ENCODE data around the gene RUFY4. TPM values are rescaled to one million over a fixed set of nuclear protein-coding genes. Genes with fewer than 3 reads are reported as not detected.

RUFY4 gene
- total and polyA plus RNA-seq, 2 experiments from 2014 or later = 0.27 TPM; not detected in 1

DNA sequence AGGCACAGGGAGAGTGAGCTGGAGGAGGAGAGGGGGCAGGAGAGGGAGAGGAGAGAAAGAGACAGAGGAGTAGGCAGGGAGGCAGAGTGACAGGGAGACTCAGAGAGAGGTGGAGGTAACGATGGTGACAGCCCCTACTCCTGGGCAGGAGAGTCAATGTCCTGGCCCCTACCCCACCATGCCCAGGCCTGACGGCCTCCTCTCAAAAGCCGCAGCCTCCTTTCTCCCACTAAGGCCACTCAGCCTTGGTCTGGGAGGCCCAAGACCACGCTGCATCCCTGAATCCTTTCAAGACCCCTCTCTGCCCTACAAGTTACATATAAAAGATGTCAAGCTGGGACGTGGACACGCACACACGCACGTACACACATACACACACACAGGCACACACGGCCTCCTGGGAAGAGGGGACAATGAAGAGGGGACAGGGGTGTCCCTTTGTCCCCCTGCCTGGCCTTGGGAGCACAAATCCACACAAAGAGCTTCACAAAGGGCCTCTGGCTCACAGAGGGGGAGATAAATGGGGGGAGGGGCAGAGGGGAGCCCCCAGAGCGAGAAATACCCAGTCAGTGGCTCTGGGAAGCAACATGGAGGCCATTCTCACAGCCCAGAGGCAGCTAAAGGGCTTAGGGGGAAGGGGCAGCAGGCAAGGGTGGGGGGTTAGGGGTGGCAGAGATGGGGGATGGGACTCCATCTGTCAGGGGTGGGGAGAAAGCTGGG lies 46.8 kb upstream of the RUFY4 start (continued):
- TF ChIP-seq, protein P1, sequence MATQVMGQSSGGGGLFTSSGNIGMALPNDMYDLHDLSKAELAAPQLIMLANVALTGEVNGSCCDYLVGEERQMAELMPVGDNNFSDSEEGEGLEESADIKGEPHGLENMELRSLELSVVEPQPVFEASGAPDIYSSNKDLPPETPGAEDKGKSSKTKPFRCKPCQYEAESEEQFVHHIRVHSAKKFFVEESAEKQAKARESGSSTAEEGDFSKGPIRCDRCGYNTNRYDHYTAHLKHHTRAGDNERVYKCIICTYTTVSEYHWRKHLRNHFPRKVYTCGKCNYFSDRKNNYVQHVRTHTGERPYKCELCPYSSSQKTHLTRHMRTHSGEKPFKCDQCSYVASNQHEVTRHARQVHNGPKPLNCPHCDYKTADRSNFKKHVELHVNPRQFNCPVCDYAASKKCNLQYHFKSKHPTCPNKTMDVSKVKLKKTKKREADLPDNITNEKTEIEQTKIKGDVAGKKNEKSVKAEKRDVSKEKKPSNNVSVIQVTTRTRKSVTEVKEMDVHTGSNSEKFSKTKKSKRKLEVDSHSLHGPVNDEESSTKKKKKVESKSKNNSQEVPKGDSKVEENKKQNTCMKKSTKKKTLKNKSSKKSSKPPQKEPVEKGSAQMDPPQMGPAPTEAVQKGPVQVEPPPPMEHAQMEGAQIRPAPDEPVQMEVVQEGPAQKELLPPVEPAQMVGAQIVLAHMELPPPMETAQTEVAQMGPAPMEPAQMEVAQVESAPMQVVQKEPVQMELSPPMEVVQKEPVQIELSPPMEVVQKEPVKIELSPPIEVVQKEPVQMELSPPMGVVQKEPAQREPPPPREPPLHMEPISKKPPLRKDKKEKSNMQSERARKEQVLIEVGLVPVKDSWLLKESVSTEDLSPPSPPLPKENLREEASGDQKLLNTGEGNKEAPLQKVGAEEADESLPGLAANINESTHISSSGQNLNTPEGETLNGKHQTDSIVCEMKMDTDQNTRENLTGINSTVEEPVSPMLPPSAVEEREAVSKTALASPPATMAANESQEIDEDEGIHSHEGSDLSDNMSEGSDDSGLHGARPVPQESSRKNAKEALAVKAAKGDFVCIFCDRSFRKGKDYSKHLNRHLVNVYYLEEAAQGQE (IDR thresholded peaks at IDR 0.05; ENCODE audit: unreplicated experiment) = no peak
- TF ChIP-seq NANOG (IDR thresholded peaks at IDR 0.05; ENCODE audit: borderline replicate concordance) (no peak), CREB1 (CRISPR knock-in tag; IDR thresholded peaks at IDR 0.05; ENCODE audit: low read depth) (no peak), JUNB (IDR thresholded peaks at IDR 0.05; ENCODE audit: unreplicated experiment) (no peak), ZNF114 (CRISPR knock-in tag; IDR thresholded peaks at IDR 0.05) (no peak)

DNA sequence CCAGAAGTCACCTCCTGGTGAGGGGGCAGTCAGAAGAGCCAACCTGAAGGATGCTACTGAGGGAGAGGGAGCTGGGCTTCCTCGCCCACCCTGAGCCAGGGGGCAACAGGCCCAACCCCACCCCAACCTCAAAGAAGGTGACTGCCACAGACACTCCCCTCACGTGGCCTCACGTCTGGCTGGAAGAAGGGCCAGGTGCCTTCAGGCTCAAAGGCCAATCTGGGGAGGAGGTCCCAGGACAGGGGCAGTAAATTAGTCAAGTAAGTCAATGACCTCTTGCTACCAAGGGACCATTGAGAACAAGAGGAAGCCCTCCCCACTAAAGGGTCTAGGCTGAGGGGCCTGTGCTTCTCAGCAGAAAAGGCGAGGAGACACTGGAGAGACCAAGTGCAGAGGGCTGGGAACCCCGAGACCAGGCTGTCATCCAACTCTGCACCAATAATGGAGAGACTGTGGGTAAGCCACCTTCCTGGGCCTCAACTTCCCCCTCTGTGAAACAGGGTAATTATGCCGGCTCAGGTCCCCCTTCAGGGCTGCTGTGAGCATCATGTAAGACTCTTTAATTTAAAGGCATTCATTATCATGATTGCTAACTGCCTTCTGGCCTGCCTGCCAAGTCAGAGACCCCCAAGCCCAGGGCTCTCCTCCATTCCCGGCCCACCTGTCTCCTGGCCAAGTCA lies 46.1 kb upstream of the RUFY4 start:
- no peak for DNase-seq (ENCODE audit: low spot score)
- Histone ChIP-seq H3K27me3 (ENCODE audit: insufficient read depth) (no peaks in the 10 kb centered on the region), H3K27ac (ENCODE audit: low read depth) (no peak overlapping the region), H3K79me2 (replicated peaks; ENCODE audit: insufficient read depth) (no peaks in the 10 kb centered on the region), H3K36me3 (ENCODE audit: insufficient read depth) (no peaks in the 10 kb centered on the region), H3K4me2 (no peak overlapping the region), H2AFZ (no peak overlapping the region), H4K20me1 (replicated peaks; ENCODE audit: insufficient read depth) (no peaks in the 10 kb centered on the region), H3K4me3 (no peak overlapping the region), H3K9me2 (ENCODE audit: insufficient read depth) (no peaks in the 10 kb centered on the region), H3K4me1 (ENCODE audit: insufficient read depth) (peaks cover 13% of the 10 kb centered on the region), H3F3A (replicated peaks; ENCODE audit: low read depth) (no peaks in the 10 kb centered on the region)
- H3K4me3 Mint-ChIP-seq = no peak overlapping the region
- peaks cover 18% of the 10 kb centered on the region for H3K27me3 Mint-ChIP-seq (ENCODE audit: insufficient read depth, low read depth, poor library complexity)
- no peak for ATAC-seq
- no peaks in the 10 kb centered on the region for H3K36me3 Mint-ChIP-seq (ENCODE audit: low read depth)
- H3K27ac Mint-ChIP-seq = no peak overlapping the region
- peaks cover 41% of the 10 kb centered on the region for H3K4me1 Mint-ChIP-seq
- H3K9me3 Mint-ChIP-seq = no peaks in the 10 kb centered on the region
- TF ChIP-seq, protein P2, sequence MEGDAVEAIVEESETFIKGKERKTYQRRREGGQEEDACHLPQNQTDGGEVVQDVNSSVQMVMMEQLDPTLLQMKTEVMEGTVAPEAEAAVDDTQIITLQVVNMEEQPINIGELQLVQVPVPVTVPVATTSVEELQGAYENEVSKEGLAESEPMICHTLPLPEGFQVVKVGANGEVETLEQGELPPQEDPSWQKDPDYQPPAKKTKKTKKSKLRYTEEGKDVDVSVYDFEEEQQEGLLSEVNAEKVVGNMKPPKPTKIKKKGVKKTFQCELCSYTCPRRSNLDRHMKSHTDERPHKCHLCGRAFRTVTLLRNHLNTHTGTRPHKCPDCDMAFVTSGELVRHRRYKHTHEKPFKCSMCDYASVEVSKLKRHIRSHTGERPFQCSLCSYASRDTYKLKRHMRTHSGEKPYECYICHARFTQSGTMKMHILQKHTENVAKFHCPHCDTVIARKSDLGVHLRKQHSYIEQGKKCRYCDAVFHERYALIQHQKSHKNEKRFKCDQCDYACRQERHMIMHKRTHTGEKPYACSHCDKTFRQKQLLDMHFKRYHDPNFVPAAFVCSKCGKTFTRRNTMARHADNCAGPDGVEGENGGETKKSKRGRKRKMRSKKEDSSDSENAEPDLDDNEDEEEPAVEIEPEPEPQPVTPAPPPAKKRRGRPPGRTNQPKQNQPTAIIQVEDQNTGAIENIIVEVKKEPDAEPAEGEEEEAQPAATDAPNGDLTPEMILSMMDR (conservative IDR thresholded peaks at IDR 0.05; ENCODE audit: low read depth in 2 of 2) = no peak
- no peak for TF ChIP-seq ZNF114 (CRISPR knock-in tag; IDR thresholded peaks at IDR 0.05)
- TF ChIP-seq EZH2phosphoT487 (IDR thresholded peaks at IDR 0.05; ENCODE audit: unreplicated experiment) = no peak
- TF ChIP-seq, protein P1 (IDR thresholded peaks at IDR 0.05; ENCODE audit: unreplicated experiment) = no peak
- no peak for TF ChIP-seq POLR2AphosphoS5 (IDR thresholded peaks at IDR 0.05; ENCODE audit: low read depth)
- no peak for TF ChIP-seq NANOG (IDR thresholded peaks at IDR 0.05; ENCODE audit: borderline replicate concordance)
- TF ChIP-seq CREB1 (CRISPR knock-in tag; IDR thresholded peaks at IDR 0.05; ENCODE audit: low read depth) = no peak
- no peak for TF ChIP-seq STAT1 (IDR thresholded peaks at IDR 0.05; ENCODE audit: unreplicated experiment)

Measured in GM23338 (cell line).